ENCODE data around the gene MAP7.
"Not testable (repeated sequence)": the region's sequence is repeated elsewhere in the genome, so short reads cannot be mapped to it uniquely, and the experiment has no call there.

The MAP7 gene

GRCh38 chr6:136464874-136465273 is 85.3 kb downstream of the MAP7 start:
- no peak for DNase-seq

GRCh38 chr6:136464148-136464547 is 86.1 kb downstream of the MAP7 start:
- no peak for DNase-seq

GRCh38 chr6:136463743-136464142 is 86.5 kb downstream of the MAP7 start:
- no peak for DNase-seq

GRCh38 chr6:136446579-136447187 is 103.5 kb downstream of the MAP7 start:
- DNase-seq = no peak

- DNase-seq = no peak
These were observed 104.1 kb downstream of the MAP7 start for GRCh38 chr6:136446145-136446544.

GRCh38 chr6:136445063-136445462 is 105.2 kb downstream of the MAP7 start:
- no peak for DNase-seq

- DNase-seq = no peak
These were observed 110.0 kb downstream of the MAP7 start for GRCh38 chr6:136440203-136440602.

GRCh38 chr6:136439514-136440190 is 110.6 kb downstream of the MAP7 start:
- no peak for DNase-seq

GRCh38 chr6:136438441-136438840 is 111.8 kb downstream of the MAP7 start:
- no peak for DNase-seq

GRCh38 chr6:136437246-136437645 is 113.0 kb downstream of the MAP7 start:
- no peak for DNase-seq

GRCh38 chr6:136435101-136435500 is 115.1 kb downstream of the MAP7 start:
- DNase-seq = no peak

GRCh38 chr6:136431306-136431705 is 118.9 kb downstream of the MAP7 start:
- DNase-seq = not testable (repeated sequence)

- DNase-seq = no peak
These were observed 120.8 kb downstream of the MAP7 start for GRCh38 chr6:136429264-136430065.

- no peak for DNase-seq
These were observed 122.9 kb downstream of the MAP7 start for GRCh38 chr6:136427378-136427717.

- no peak for DNase-seq
These were observed 123.4 kb downstream of the MAP7 start for GRCh38 chr6:136426627-136427377.

GRCh38 chr6:136425793-136426192 is 124.4 kb downstream of the MAP7 start:
- DNase-seq = no peak

- no peak for DNase-seq
These were observed 125.3 kb downstream of the MAP7 start for GRCh38 chr6:136424901-136425300.

GRCh38 chr6:136424450-136424849 is 125.8 kb downstream of the MAP7 start:
- DNase-seq = no peak

- DNase-seq = no peak
These were observed 128.6 kb downstream of the MAP7 start for GRCh38 chr6:136421537-136422158.

GRCh38 chr6:136420853-136421252 is 129.4 kb downstream of the MAP7 start:
- DNase-seq = no peak

- no peak for DNase-seq
These were observed 134.7 kb downstream of the MAP7 start for GRCh38 chr6:136415351-136416007.

- DNase-seq = no peak
These were observed 137.8 kb downstream of the MAP7 start for GRCh38 chr6:136412410-136412809.

Data from stimulated activated CD8-positive, alpha-beta memory T cell treated with anti-CD3 and anti-CD28 coated beads, Interleukin-4, amount 100 ng/mL, for 48 hours (primary cell).